Activated naive CD4-positive, alpha-beta T cell treated with anti-CD3 and anti-CD28 coated beads, Interleukin-2, amount 50 U/mL, for 16 hours (primary cell): Measurements from ENCODE around the gene PHF23.
A peak's percentile ranks its signal among the peaks of the same experiment; 100 is the strongest.

ENCODE experiments used
- DNase-seq: peaks from one replicate; pipeline ENCODE4 v3.0.0-alpha.2; 2020

Gene PHF23

GRCh38 chr17:7239091-7240027 lies at the start of gene PHF23:
Gene PHF23 (minus strand): TSS chr17:7239457. CDS start chr17:7239279, 178 bp downstream.
- peak; percentile 97 for DNase-seq

- no peak for DNase-seq
These were observed 46.4 kb upstream of the PHF23 start for GRCh38 chr17:7285679-7286078.

GRCh38 chr17:7284911-7285310 lies 45.7 kb upstream of the PHF23 start:
- DNase-seq: no peak

- no peak for DNase-seq
These were observed 44.4 kb upstream of the PHF23 start for GRCh38 chr17:7283471-7284216.

- no peak for DNase-seq
These were observed 43.6 kb upstream of the PHF23 start for GRCh38 chr17:7282752-7283321.

- DNase-seq: no peak
These were observed 42.9 kb upstream of the PHF23 start for GRCh38 chr17:7281953-7282751.

- peak; percentile 93 for DNase-seq
These were observed 42.1 kb upstream of the PHF23 start, which contains the start of gene SLC2A4 for GRCh38 chr17:7281074-7281952. Gene SLC2A4 (plus strand): TSS chr17:7281718. CDS start chr17:7281935, 217 bp downstream.

- DNase-seq: peak; percentile 86
These were observed 41.3 kb upstream of the PHF23 start for GRCh38 chr17:7280519-7281073.

- no peak for DNase-seq
These were observed 40.2 kb upstream of the PHF23 start for GRCh38 chr17:7279448-7279847.

GRCh38 chr17:7266784-7267183 lies 27.5 kb upstream of the PHF23 start:
- no peak for DNase-seq

- DNase-seq: no peak
These were observed 24.5 kb upstream of the PHF23 start for GRCh38 chr17:7263801-7264078.

- DNase-seq: no peak
These were observed 23.9 kb upstream of the PHF23 start for GRCh38 chr17:7262935-7263800.

- DNase-seq: no peak
These were observed 23.1 kb upstream of the PHF23 start, which contains the start of gene CLDN7 for GRCh38 chr17:7262192-7262934. Gene CLDN7 (minus strand): TSS chr17:7262478. CDS start chr17:7262043, 435 bp downstream.

- DNase-seq: peak; percentile 33
These were observed 22.3 kb upstream of the PHF23 start for GRCh38 chr17:7261379-7262191.

- DNase-seq: no peak
These were observed 21.6 kb upstream of the PHF23 start for GRCh38 chr17:7260651-7261378.

- no peak for DNase-seq
These were observed 20.9 kb upstream of the PHF23 start for GRCh38 chr17:7260151-7260550.

GRCh38 chr17:7259555-7259889 lies 20.3 kb upstream of the PHF23 start:
- DNase-seq: no peak
